ENCODE measurements around the gene LHX5. TPM values are rescaled to one million over a fixed set of nuclear protein-coding genes. Genes with fewer than 3 reads are reported as not detected.

LHX5 gene
- total RNA-seq, 1 donor from 2014 or later = 1.5 TPM

GRCh38 chr12:113473400-113473799, 1.7 kb upstream of the LHX5 start:
- H3K27ac Mint-ChIP-seq (ENCODE audit: unreplicated experiment) = no peak overlapping the region

GRCh38 chr12:113472191-113473121, 785 bp upstream of the LHX5 start:
- no peaks in the 10 kb centered on the region for H3K36me3 Mint-ChIP-seq (ENCODE audit: low read depth)
- peaks cover 97% of the 10 kb centered on the region for H3K27me3 Mint-ChIP-seq (ENCODE audit: low read depth)
- H3K27ac Mint-ChIP-seq (ENCODE audit: unreplicated experiment) = no peak overlapping the region
- no peak overlapping the region for H3K4me3 Mint-ChIP-seq
- no peaks in the 10 kb centered on the region for H3K4me1 Mint-ChIP-seq
- no peak for TF ChIP-seq CTCF (conservative IDR thresholded peaks at IDR 0.05)
- H3K9me3 Mint-ChIP-seq = no peaks in the 10 kb centered on the region
- DNase-seq (ENCODE audit: low read depth, low spot score) = no peak

More at GRCh38 chr12:113473400-113473799, 1.7 kb upstream of the LHX5 start:
- no peaks in the 10 kb centered on the region for H3K4me1 Mint-ChIP-seq
- no peaks in the 10 kb centered on the region for H3K36me3 Mint-ChIP-seq (ENCODE audit: low read depth)
- H3K4me3 Mint-ChIP-seq = no peak overlapping the region
- no peak for TF ChIP-seq CTCF (conservative IDR thresholded peaks at IDR 0.05)
- peaks cover 97% of the 10 kb centered on the region for H3K27me3 Mint-ChIP-seq (ENCODE audit: low read depth)
- DNase-seq (ENCODE audit: low read depth, low spot score) = no peak
- no peaks in the 10 kb centered on the region for H3K9me3 Mint-ChIP-seq

GRCh38 chr12:113470871-113471618, 626 bp downstream of the LHX5 start:
- H3K36me3 Mint-ChIP-seq (ENCODE audit: low read depth) = peaks cover 3% of the 10 kb centered on the region
- no peak for TF ChIP-seq CTCF (conservative IDR thresholded peaks at IDR 0.05)
- peaks cover 7% of the 10 kb centered on the region for H3K4me1 Mint-ChIP-seq
- peaks cover 99% of the 10 kb centered on the region for H3K27me3 Mint-ChIP-seq (ENCODE audit: low read depth)
- H3K4me3 Mint-ChIP-seq = no peak overlapping the region
- no peaks in the 10 kb centered on the region for H3K9me3 Mint-ChIP-seq
- H3K27ac Mint-ChIP-seq (ENCODE audit: unreplicated experiment) = no peak overlapping the region
- no peak for DNase-seq (ENCODE audit: low read depth, low spot score)

- Mint-ChIP-seq H3K27ac (ENCODE audit: unreplicated experiment) (no peak overlapping the region), H3K36me3 (ENCODE audit: low read depth) (peaks cover 3% of the 10 kb centered on the region), H3K4me3 (no peak overlapping the region), H3K4me1 (peaks cover 10% of the 10 kb centered on the region), H3K9me3 (no peaks in the 10 kb centered on the region), H3K27me3 (ENCODE audit: low read depth) (peaks cover 98% of the 10 kb centered on the region)
- TF ChIP-seq CTCF (conservative IDR thresholded peaks at IDR 0.05) = no peak
- DNase-seq (ENCODE audit: low read depth, low spot score) = no peak
These were observed 1.5 kb downstream of the LHX5 start for GRCh38 chr12:113469949-113470743.

Data from neural crest cell (in vitro differentiated cells).